ENCODE data around the gene CSH1.
"Not testable (repeated sequence)": the region's sequence is repeated elsewhere in the genome, so short reads cannot be mapped to it uniquely, and the experiment has no call there.

The CSH1 gene

DNA sequence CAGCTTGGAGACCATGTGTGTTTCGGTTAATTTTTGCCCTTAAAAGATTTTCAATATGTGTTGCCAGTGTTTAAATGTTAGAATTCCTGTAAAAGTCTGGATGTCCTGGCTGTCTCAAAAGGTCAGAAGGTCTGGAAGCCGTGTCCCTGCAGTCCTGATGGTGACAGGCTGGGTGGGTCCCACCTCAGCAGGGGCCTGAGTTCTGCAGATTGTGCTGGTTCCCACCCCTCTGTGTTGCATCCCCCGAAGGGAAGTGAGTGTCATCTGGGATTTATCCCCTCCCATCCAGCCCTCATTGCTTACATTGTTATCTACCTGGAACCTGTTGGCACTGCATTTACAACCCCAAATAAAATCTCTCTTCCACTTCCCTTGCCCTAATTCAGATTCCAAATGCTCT lies 2.4 kb downstream of the CSH1 start:
- not testable (repeated sequence) for H3K4me1 ChIP-seq (ENCODE audit: insufficient read depth, low read length); H3K27me3 ChIP-seq (ENCODE audit: control insufficient read depth in 1 of 2, insufficient read depth in 2 of 2, low read length in 2 of 2); H3K9ac ChIP-seq (ENCODE audit: low read length); H3K36me3 ChIP-seq (ENCODE audit: insufficient read depth, low read length); H3K4me3 ChIP-seq (ENCODE audit: low read depth in 1 of 2, low read length in 2 of 2); H3K9me3 ChIP-seq (ENCODE audit: low read length); H3K27ac ChIP-seq (ENCODE audit: low read depth, low read length)

DNA sequence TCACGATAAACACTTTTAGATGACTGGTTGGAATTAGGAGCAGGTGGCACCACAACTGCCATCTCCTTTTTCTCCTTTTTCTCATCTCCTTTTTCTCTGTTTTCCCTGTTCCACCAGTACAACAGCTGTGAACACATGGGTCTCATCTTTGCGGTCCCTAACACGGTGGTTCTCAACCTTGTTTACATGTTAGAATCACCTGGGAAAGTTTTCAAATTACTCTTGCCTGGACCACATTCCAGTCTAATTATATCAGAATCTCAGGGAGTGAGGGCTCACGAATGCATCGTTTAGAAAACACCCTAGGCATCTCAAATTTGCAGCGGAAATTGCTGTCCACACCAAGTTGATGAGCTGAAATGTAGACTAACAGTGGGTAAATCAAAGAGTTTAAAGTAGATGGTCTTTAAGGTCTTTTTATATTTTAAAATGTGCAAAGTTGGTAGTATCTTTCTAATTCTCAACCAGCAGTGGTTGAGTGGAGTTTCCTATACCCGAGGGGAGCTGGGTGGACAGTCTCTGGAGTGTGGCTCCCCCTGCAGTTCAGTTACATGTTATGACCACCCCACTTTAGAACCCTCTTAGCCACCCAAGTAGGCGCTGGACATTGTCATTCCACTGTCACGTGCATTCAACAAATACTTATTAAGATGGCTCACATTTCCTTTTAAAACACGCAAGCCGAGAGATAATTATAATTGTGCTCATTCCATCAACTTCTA lies 3.9 kb downstream of the CSH1 start:
- not testable (repeated sequence) for H3K9me3 ChIP-seq (ENCODE audit: low read length); H3K4me1 ChIP-seq (ENCODE audit: insufficient read depth, low read length); H3K27me3 ChIP-seq (ENCODE audit: control insufficient read depth in 1 of 2, insufficient read depth in 2 of 2, low read length in 2 of 2); H3K4me3 ChIP-seq (ENCODE audit: low read depth in 1 of 2, low read length in 2 of 2); H3K36me3 ChIP-seq (ENCODE audit: insufficient read depth, low read length); H3K27ac ChIP-seq (ENCODE audit: low read depth, low read length); H3K9ac ChIP-seq (ENCODE audit: low read length)

DNA sequence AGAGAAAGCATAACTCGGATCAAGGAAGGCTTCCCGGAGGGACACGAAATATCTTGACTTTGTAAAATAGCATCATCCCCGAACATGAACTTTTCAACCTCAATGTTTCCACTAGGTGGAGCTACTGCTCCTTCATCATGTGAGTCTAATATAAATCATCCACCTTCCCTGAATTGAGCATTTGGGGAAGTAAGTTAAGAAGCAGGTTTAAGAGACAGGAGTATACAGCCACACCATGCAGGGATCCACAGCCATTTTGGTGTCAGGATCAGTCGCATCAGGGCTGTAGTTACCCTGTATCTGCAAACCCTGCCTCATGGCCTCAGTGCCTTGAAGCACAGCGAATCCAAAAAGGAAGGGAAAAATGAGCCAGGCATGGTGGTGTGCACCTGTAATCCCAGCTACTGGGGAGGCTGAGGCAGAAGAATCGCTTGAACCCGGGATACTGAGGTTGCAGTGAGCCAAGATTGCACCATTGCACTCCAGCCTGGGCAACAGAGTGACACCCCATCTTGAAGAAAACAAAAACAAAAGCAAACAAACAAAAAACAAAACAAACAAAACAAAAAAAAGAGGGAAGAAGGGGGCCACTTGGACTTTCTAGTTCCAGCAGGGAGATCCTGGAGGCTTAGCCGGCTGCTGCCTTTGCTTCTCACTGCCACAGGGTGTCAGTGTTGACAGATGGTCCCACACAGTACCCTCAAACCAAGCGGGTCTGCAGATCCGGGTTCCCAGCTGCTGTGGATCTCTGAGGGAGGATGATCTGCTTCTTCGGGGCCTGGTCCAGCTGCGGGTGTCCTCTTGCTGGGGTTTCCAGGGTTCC lies 7.1 kb downstream of the CSH1 start:
- H3K4me1 ChIP-seq (ENCODE audit: insufficient read depth, low read length); H3K27ac ChIP-seq (ENCODE audit: low read depth, low read length); H3K9ac ChIP-seq (ENCODE audit: low read length); H3K9me3 ChIP-seq (ENCODE audit: low read length); H3K36me3 ChIP-seq (ENCODE audit: insufficient read depth, low read length); H3K27me3 ChIP-seq (ENCODE audit: control insufficient read depth in 1 of 2, insufficient read depth in 2 of 2, low read length in 2 of 2); H3K4me3 ChIP-seq (ENCODE audit: low read depth in 1 of 2, low read length in 2 of 2): not testable (repeated sequence)

DNA sequence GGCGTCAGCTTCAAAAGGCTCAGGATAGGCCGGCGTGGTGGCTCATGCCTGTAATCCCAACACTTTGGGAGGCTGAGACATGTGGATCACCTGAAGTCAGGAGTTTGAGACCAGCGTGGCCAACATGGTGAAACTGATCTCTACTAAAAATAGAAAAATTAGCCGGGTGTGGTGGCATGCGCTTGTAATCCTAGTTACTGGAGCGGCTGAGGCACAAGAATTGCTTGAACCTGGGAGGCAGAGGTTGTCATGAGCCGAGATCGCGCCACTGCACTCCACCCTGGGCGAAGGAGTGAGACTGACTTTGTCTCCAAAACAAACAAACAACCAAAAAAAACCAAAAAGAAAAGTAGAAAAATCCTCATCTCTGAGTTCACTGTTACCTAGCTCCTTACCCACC lies 11.3 kb downstream of the CSH1 start:
- H3K4me3 ChIP-seq (ENCODE audit: low read depth in 1 of 2, low read length in 2 of 2); H3K27ac ChIP-seq (ENCODE audit: low read depth, low read length); H3K9ac ChIP-seq (ENCODE audit: low read length); H3K9me3 ChIP-seq (ENCODE audit: low read length); H3K4me1 ChIP-seq (ENCODE audit: insufficient read depth, low read length); H3K27me3 ChIP-seq (ENCODE audit: control insufficient read depth in 1 of 2, insufficient read depth in 2 of 2, low read length in 2 of 2); H3K36me3 ChIP-seq (ENCODE audit: insufficient read depth, low read length): not testable (repeated sequence)

DNA sequence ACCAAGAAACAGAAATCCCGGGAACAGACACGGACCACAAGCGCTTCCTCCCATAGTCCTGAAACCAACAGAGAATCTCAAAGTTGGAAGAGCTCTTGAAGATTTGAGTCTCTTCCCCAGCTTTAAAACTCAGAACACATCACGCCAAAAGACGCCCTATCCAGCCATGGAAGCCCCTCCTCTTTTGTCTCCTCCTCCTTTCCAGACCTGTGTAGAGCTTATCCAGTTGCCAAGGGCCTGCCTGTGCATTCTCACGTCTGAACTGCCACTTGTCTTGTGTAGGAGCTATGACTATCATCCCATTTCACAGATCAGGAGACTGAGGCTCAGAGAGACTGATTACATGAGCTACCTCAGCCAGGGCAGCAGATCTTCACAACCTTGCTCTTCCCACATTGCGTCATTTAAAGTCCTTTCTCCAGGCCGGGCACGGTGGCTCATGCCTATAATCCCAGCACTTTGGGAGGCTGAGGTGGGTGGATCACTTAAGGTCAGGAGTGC lies 13.7 kb downstream of the CSH1 start:
- not testable (repeated sequence) for H3K27me3 ChIP-seq (ENCODE audit: control insufficient read depth in 1 of 2, insufficient read depth in 2 of 2, low read length in 2 of 2); H3K36me3 ChIP-seq (ENCODE audit: insufficient read depth, low read length); H3K9me3 ChIP-seq (ENCODE audit: low read length); H3K27ac ChIP-seq (ENCODE audit: low read depth, low read length); H3K9ac ChIP-seq (ENCODE audit: low read length); H3K4me1 ChIP-seq (ENCODE audit: insufficient read depth, low read length); H3K4me3 ChIP-seq (ENCODE audit: low read depth in 1 of 2, low read length in 2 of 2)

DNA sequence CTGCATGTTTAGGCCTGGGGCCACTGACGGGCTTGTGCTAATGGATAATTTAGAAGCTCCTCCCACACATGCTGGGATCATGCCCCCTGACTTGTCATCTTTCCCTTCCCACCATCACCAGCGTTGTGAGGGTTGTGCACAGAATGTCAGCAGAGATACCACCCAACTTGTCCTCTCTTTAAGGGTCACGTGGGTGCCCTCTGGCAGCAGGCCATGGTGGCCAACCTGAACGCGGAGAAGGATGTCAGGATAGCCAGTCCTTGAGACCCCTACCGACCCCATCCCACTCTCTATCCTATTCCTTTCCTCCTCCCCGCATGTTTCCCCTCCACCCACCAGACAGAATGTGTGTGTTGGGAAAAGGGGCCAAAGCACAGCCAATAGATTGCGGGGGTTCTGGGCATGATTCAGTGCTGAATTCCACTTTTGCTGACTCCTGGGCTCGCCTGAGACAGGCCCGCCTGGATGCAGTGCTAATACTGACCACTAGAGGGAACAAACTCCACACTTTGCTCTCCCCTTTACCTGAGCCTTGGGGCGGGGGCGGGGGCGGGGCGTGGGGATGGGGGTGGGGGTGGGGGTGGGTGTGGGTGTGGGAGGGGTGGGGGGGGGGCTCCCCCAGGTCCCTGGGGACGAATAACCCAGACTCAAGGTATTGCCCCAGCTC lies 14.3 kb downstream of the CSH1 start, which contains the start of gene GH2:
GH2 (minus strand) TSS at position 10 of the 667 bp plus-strand sequence. CDS start 143 bp downstream, outside the sequence.
- H3K9me3 ChIP-seq (ENCODE audit: low read length) = no peaks in the 10 kb centered on the region

DNA sequence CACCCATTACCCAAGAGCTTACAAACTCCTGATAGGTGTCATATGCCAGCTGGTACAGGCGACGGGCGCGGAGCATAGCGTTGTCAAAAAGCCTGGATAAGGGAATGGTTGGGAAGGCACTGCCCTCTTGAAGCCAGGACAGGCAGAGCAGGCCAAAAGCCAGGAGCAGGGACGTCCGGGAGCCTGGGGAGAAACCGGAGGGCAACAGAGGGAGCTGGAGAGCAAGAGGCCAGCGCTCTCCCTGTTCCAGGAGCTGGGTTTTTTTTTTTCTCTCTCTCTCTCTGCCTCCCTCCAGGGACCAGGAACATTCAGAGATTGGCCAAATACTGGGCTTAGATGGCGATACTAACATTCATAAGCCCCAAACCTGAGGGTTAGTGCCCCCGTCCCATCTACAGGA lies 15.0 kb downstream of the CSH1 start:
- H3K36me3 ChIP-seq (ENCODE audit: insufficient read depth, low read length); H3K4me3 ChIP-seq (ENCODE audit: low read depth in 1 of 2, low read length in 2 of 2); H3K27ac ChIP-seq (ENCODE audit: low read depth, low read length); H3K4me1 ChIP-seq (ENCODE audit: insufficient read depth, low read length); H3K9ac ChIP-seq (ENCODE audit: low read length); H3K9me3 ChIP-seq (ENCODE audit: low read length); H3K27me3 ChIP-seq (ENCODE audit: control insufficient read depth in 1 of 2, insufficient read depth in 2 of 2, low read length in 2 of 2): not testable (repeated sequence)

More for the DNA sequence above, 14.3 kb downstream of the CSH1 start, which contains the start of gene GH2:
- Histone ChIP-seq H3K27ac (ENCODE audit: low read depth, low read length) (no peak within 1 kb of the TSS), H3K4me1 (ENCODE audit: insufficient read depth, low read length) (no peaks in the 10 kb centered on the region), H3K4me3 (ENCODE audit: low read depth in 1 of 2, low read length in 2 of 2) (no peak within 1 kb of the TSS), H3K9ac (ENCODE audit: low read length) (no peak within 1 kb of the TSS), H3K36me3 (ENCODE audit: insufficient read depth, low read length) (no peaks in the 10 kb centered on the region), H3K27me3 (ENCODE audit: control insufficient read depth in 1 of 2, insufficient read depth in 2 of 2, low read length in 2 of 2) (no peaks in the 10 kb centered on the region)

DNA sequence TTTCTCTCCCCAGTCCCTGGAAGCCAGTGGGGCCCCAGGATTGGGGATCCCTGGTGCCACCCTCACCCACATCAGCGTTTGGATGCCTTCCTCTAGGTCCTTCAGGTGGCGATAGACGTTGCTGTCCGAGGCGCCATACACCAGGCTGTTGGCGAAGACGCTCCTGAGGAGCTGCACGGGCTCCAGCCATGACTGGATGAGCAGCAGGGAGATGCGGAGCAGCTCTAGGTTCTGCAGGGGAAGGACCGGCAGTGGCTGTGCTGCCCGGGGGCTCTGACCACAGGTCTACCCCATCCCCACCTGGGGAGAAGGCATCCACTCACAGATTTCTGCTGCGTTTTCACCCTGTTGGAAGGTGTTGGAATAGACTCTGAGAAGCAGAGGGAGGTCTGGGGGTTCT lies 15.7 kb downstream of the CSH1 start:
- no peaks in the 10 kb centered on the region for H3K4me1 ChIP-seq (ENCODE audit: insufficient read depth, low read length)
- H3K36me3 ChIP-seq (ENCODE audit: insufficient read depth, low read length) = no peaks in the 10 kb centered on the region
- H3K27ac ChIP-seq (ENCODE audit: low read depth, low read length) = no peak overlapping the region
- no peaks in the 10 kb centered on the region for H3K27me3 ChIP-seq (ENCODE audit: control insufficient read depth in 1 of 2, insufficient read depth in 2 of 2, low read length in 2 of 2)
- no peak overlapping the region for H3K9ac ChIP-seq (ENCODE audit: low read length)
- no peaks in the 10 kb centered on the region for H3K9me3 ChIP-seq (ENCODE audit: low read length)
- no peak overlapping the region for H3K4me3 ChIP-seq (ENCODE audit: low read depth in 1 of 2, low read length in 2 of 2)

DNA sequence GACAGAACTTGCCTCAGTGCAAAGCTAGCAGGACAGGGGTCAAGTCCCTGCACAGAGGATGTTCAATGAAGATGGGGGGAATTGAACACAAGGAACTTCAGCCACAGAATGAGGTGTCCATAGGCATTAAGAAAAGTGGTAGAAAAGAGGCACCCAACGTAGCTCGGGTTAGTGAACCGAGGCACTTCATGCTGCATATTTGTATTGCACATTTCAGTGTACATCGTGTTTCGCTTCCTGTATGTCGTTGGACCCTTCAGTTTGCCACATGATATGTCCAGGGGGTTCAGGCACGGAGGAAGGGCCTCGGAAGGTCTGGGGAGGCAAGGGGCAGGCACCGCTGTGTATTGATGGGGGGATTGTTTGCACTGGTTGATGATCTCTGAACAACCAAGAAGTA lies 18.0 kb downstream of the CSH1 start:
- H3K9ac ChIP-seq (ENCODE audit: low read length); H3K4me3 ChIP-seq (ENCODE audit: low read depth in 1 of 2, low read length in 2 of 2); H3K36me3 ChIP-seq (ENCODE audit: insufficient read depth, low read length); H3K4me1 ChIP-seq (ENCODE audit: insufficient read depth, low read length); H3K9me3 ChIP-seq (ENCODE audit: low read length); H3K27ac ChIP-seq (ENCODE audit: low read depth, low read length); H3K27me3 ChIP-seq (ENCODE audit: control insufficient read depth in 1 of 2, insufficient read depth in 2 of 2, low read length in 2 of 2): not testable (repeated sequence)

DNA sequence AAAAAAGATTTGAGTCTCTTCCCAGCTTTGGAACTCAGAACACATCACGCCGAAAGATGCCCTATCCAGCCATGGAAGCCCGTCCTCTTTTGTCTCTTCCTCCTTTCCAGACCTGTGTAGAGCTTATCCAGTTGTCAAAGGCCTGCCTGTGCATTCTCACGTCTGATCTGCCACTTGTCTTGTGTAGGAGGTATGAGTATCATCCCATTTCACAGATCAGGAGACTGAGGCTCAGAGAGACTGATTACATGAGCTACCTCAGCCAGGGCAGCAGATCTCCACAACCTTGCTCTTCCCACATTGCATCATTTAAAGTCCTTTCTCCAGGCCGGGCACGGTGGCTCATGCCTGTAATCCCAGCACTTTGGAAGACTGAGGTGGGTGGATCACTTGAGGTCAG lies 21.7 kb downstream of the CSH1 start:
- H3K4me3 ChIP-seq (ENCODE audit: low read depth in 1 of 2, low read length in 2 of 2); H3K36me3 ChIP-seq (ENCODE audit: insufficient read depth, low read length); H3K27ac ChIP-seq (ENCODE audit: low read depth, low read length); H3K9me3 ChIP-seq (ENCODE audit: low read length); H3K9ac ChIP-seq (ENCODE audit: low read length); H3K27me3 ChIP-seq (ENCODE audit: control insufficient read depth in 1 of 2, insufficient read depth in 2 of 2, low read length in 2 of 2); H3K4me1 ChIP-seq (ENCODE audit: insufficient read depth, low read length): not testable (repeated sequence)

DNA sequence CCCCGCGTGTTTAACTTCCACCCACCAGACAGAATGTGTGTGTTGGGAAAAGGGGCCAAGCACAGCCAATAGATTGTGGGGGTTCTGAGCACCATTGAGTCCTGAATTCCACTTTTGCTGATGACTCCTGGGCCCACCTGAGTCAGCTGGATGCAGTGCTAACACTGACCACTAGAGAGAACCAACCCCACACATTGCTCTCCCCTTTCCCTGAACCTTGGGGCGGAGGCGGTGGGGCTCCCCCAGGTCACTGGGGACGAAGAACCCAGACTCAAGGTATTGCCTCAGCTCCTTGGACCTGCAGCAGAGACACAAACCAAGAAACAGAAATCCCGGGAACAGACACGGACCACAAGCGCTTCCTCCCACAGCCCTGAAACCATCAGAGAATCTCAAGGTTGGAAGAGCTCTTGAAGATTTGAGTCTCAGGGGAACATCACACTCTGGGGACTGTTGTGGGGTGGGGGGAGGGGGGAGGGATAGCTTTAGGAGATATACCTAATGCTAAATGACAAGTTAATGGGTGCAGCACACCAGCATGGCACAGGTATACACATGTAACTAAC lies 22.2 kb downstream of the CSH1 start:
- not testable (repeated sequence) for H3K27ac ChIP-seq (ENCODE audit: low read depth, low read length)

More for the DNA sequence above, 22.2 kb downstream of the CSH1 start:
- H3K9me3 ChIP-seq (ENCODE audit: low read length); H3K4me1 ChIP-seq (ENCODE audit: insufficient read depth, low read length); H3K4me3 ChIP-seq (ENCODE audit: low read depth in 1 of 2, low read length in 2 of 2); H3K27me3 ChIP-seq (ENCODE audit: control insufficient read depth in 1 of 2, insufficient read depth in 2 of 2, low read length in 2 of 2); H3K9ac ChIP-seq (ENCODE audit: low read length); H3K36me3 ChIP-seq (ENCODE audit: insufficient read depth, low read length): not testable (repeated sequence)
